Left renal pelvis (tissue), 4 donors: ENCODE data around the gene SPRN. TPM values are rescaled to one million over a fixed set of nuclear protein-coding genes. Genes with fewer than 3 reads are reported as not detected.
"Not testable (repeated sequence)": the region's sequence is repeated elsewhere in the genome, so short reads cannot be mapped to it uniquely, and the experiment has no call there.

Source experiments
- DNase-seq, 4 donors: peaks; one replicate each; pipeline ENCODE4 v3.0.0-alpha.2; 2013; ENCODE audit warnings: low read depth in 4 of 4, low spot score in 3 of 4
- polyA plus RNA-seq, 4 donors: library from polyadenylated mRNA; unstranded; fragments of 120-200 nt; gene quantifications; one replicate each; pipeline ENCODE4 v1.2.1, GENCODE V29; 2013; ENCODE audit not compliant: insufficient read length in 4 of 4

SPRN gene
- polyA plus RNA-seq, 4 donors, result 3.3 to 7.3 (median 3.8) TPM

- not testable (repeated sequence) for DNase-seq
Measured at GRCh38 chr10:133441356-133441755, 16.9 kb upstream of the SPRN start.

GRCh38 chr10:133440633-133441285, 16.3 kb upstream of the SPRN start:
- no peak for DNase-seq

DNA sequence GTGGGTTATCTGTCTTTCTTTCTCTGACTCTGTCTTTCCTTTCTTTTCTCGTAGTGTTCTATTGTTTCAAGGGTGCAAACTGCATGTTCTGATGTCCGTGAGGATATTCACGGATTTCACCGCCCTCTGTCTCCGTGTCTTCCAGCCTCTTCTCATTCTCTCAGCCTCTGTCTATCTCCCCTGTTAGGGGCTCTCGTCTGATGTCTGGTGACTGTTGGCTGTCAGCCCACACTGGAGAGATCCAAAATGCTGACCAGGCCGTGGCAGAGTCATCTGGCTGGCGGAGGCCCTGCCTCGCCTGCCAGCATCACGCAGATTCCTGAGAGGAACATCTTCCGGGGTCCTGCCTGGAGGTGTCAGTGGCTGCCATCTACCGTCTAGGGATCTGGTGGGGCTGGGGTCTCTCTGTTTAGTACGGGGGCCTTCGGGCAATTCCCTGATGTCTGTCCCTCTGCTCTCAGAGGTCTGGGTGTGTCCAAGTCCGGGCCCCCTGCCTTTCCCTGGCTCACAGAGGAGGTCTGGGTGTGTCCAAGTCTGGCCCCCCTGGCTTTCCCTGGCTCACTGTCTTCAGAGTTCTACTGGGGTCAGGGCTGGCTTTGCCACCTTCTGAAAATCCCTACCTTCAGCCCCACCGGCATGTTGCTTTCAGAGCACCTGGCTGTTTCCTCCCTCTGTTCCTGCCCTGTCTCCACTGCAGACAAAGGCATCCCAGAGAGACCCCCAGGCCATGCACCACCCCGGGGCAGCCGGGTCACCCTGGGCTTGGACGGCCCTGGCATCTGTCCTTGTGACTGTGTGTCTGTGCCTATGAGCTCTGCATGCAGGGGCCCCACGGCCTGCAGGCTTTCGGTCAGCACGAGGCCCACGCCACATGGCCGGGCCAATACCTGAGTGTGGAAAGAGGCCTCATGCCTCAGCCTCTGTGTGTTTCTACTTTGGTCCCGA, 15.4 kb upstream of the SPRN start:
- DNase-seq, result no peak

DNA sequence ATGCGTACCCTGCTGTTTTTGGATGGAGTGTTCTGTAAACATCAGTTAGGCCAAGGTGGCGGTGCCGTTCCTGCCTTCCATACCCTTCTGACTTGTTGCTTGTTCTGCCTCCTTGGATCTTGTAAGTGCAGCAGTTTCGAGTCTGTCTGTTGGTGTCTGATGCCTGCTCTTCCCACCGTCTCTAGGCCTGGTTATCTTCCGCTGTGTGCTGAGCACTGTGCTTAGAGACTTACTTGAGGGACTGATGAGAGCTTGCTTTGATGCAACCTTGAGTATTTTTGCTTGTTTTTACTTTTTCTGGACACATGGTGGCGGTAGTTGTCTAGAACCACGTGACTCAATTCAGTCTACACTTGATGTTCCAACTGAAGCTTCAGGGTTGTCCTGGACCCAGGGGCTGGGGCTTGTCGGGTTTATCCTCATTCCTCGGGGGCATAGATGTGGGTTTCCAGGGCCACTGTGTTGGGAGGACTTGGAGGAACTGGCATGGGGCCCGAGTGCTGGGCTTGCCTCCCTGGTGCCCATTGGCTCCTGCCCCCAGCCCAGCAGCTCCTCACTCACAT, 14.4 kb upstream of the SPRN start:
- no peak for DNase-seq

- DNase-seq, result not testable (repeated sequence)
Measured at GRCh38 chr10:133432789-133433188, 8.4 kb upstream of the SPRN start.

- not testable (repeated sequence) for DNase-seq
Measured at GRCh38 chr10:133431888-133432613, 7.6 kb upstream of the SPRN start.

DNA sequence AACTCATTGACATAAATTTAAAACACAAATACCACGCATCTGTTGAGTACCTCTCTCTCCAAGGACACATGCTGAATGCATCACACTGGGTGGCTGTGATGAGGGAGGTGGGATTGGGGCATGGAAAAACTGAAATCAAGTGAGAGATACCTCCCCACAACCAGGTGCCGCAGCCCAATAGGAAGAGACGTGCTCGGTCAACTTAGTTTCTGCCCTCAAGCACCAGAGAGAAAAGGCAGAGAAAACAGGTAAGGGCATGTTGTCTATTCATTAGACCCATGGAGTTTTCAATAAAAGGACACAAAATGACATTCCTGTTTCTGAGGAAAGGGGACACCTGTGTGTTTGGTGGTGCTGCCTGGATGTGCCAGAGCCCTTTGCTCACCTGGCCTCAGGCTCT, 5.1 kb upstream of the SPRN start:
- DNase-seq, result not testable (repeated sequence)

DNA sequence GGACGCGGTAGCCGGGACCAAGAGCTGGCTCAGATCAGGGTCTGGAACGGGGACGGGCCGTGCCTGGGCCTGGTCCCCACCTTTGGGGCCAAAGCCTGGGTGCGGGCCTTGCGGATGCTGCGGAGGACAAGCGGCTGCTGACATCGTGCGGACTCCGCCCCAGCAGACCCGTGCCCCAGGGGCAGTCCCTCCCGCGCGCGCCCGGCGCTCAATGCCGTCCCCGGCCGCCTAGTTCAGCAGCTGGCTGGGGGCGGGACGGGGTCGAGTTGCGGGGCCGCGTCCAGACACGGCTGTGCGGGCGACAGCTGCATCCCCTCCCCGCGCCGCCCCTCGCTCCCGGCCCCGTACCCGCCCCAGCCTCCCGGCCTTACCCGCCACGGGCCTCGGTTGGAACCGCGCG, 323 bp downstream of the SPRN start:
- DNase-seq, result not testable (repeated sequence)

DNA sequence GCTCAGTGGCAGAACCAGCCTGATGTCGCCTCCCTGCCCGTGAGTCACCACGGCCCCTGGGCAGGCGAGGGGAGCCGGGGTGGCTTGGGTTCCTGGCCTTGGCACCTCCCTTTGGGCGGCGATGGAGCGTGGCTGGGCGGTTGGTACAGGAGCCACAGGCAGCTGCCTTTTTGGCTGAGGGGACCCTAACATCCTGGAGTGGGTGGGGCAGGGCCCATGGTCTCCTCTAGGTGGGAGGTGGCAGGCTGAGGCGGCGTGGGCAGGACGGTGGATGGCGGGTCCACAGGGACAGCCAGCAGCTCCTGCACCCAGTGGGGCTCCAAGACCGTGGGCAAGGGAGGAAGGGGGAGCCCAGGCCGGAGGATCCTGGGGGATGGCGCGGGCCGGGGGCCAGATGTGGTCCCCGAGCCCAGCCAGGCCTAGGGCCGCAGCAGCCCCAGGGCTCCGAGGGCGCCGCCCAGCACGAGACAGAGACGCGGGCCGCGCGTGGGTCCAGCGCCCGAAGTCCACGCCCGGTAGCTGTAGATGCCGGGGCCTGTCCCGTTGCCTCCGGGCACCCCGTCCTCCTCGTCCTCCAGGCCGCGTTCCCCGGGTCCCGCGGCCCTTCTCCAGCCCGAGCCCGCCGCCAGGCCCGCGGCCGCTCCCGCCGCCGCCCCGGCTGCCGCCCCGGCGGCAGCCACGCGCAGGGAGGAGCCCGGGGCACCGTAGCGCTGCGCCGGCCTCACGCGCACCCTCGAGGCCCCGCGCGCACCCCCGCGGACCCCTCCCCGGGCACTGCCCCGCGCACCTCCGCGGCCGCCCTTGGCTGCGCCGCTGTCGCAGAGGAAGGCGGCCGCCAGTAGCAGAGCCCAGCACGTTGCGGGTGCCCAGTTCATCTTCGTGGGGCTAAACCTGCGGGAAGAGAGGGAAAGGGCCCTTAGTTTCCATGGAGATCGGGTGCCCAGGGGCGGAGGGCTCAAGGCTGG, 1.3 kb downstream of the SPRN start:
- DNase-seq, result no peak

DNA sequence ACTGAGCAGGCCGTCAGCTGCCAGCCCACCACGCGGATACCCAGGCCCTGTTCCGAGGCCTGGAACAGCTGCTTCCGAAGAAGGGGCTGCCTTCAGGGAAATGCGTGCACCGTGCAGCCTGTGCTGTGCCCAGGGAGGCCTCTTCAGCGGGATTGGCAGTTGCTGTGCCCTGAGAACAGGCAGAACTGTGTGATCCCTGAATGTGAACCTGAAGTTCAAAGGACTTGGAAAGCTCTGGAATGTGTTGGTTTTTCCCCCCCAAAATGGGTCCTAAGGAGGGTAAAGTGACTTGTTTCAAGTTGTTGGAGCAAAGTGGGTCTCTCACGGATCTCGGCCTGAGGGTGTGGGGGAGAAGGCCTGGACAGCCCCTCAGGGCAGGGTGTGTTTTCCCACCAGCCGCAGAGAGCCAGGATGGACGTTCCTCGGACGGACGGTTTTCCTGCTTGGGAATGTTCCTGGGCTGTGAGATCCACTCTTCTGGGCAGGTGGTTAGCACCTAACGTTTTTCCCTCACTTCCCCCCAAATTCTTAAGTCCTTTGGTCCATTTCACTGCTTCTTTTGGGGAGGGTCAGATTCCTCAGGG, 2.1 kb downstream of the SPRN start:
- DNase-seq, result no peak

GRCh38 chr10:133421336-133422222, 2.8 kb downstream of the SPRN start:
- no peak for DNase-seq

- DNase-seq, result no peak
Measured at GRCh38 chr10:133420579-133420978, 3.8 kb downstream of the SPRN start.

DNA sequence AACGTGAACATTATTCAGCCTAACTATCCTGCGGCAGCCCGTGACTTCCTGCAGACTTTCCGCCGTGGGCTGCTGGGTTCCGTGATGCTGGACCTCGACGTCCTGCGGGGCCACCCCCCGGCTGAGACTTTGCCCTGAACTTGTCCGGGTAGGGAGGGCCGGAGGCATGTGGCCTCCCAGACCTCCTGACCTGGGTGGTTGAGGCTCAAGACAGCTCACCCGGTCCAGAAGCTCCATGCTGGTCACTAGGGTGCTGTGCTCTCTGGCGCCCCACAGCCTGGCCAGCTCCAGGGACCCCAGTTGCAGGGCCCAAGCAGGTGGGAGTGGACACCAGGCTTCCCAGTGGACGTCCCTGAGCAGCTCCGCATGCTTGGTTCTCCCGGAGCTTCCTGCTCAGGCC, 4.4 kb downstream of the SPRN start:
- no peak for DNase-seq

DNA sequence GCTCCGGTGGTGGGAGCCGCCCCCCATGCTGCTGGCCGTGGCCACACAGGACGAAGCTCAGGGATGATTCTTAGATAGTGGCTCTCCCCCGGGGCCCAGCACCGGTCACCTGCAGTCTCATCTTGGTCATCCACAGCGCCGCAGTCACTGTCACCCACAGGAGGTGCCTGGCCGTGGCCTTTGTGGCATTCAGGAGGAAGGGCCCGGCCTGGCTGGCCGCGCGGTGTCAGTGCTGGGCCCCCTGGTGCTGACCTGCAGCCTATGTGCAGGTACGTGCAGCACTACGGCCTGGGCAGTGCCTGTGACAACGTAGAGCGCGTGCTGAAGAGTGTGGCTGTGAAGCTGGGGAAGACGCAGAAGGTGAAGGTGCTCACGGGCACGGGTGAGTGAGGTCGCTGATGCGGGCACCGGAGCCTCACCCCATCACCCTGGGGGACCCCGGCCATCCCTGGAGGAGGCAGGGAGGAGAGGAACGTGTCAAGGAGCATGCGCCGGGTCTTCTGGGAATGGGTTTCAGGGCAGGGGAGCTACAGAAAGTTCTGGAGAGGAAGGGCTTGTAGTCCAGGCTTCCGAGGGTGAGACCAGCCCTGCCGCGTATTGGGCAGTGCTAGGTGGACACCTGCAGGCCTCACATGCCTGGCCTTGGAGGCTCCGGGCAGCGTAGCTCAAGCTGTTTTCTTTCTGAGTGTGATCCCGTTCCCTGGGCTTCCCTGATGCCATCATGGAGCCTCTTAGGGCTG, 5.0 kb downstream of the SPRN start:
- no peak for DNase-seq

- no peak for DNase-seq
Measured at GRCh38 chr10:133418289-133418993, 6.0 kb downstream of the SPRN start.

DNA sequence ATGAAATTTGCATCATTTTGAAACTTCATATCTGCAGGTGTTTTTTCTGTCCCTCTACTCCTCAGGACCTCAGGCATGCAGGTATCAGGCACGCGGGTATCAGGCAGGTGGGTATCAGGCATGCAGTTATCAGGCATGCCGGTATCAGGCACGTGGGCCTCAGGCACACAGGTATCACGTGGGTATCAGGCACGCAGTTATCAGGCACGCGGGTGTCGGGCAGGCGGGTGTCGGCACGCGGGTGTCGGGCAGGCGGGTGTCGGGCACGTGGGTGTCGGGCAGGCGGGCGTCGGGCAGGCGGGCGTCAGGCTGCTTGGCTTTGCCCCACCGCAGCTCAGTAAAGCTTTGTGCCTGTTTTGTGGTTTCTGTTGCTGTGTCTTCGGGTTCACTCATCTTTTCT, 8.7 kb downstream of the SPRN start:
- DNase-seq, result no peak

DNA sequence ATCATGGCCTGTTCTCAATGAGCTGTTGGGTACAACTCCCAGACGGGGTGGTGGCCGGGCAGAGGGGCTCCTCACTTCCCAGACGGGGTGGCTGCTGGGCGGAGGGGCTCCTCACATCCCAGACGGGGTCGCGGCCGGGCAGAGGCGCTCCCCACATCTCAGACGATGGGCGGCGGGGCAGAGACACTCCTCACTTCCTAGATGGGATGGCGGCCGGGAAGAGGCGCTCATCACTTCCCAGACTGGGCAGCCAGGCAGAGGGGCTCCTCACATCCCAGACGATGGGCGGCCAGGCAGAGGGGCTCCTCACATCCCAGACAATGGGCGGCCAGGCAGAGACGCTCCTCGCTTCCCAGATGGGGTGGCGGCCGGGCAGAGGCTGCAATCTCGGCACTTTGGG, 10.0 kb downstream of the SPRN start:
- not testable (repeated sequence) for DNase-seq
